ENCODE data around the gene SPTLC2.
"Not testable (repeated sequence)": the region's sequence is repeated elsewhere in the genome, so short reads cannot be mapped to it uniquely, and the experiment has no call there.

SPTLC2 gene, protein sequence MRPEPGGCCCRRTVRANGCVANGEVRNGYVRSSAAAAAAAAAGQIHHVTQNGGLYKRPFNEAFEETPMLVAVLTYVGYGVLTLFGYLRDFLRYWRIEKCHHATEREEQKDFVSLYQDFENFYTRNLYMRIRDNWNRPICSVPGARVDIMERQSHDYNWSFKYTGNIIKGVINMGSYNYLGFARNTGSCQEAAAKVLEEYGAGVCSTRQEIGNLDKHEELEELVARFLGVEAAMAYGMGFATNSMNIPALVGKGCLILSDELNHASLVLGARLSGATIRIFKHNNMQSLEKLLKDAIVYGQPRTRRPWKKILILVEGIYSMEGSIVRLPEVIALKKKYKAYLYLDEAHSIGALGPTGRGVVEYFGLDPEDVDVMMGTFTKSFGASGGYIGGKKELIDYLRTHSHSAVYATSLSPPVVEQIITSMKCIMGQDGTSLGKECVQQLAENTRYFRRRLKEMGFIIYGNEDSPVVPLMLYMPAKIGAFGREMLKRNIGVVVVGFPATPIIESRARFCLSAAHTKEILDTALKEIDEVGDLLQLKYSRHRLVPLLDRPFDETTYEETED

DNA sequence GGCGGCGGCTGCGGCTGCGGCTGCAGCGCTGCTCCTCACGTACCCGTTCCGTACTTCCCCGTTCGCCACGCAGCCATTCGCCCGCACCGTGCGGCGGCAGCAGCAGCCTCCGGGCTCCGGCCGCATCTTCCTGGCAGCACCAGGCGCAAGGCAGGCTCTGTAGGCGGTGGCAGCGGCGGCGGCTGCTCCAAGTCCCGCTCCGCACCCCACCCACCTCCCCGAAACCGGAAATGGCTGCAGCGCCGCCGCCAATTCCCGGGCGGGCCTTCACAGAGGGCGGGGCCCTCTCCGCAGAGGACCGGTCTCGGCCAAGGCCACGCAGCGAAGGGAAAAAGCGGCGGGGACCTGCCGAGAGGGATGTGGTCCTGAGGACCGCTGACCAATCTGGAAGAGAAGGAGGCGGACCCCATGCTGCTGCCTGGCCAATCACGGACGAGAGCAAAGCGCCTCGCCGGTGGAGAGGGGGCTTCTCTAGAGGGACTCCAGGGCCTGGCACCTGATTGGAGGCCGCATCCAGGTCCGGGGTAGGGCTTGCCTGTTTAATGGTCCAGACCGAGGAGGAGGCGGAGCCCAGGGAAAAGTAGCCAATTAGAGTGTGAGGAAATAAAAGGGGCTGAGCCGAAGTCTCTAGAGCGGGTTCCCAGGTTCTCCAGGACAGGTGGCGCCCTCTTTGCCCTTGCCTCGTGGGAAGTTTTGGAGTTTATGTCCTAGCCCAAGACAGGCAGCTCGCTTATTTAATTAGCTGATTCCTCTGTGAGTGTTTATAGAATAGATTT is at the start of gene SPTLC2:
SPTLC2 (minus strand) TSS at position 184 of the 776 bp plus-strand sequence; CDS start at position 126, 58 bp downstream.
- FAIRE-seq (no peak), DNase-seq (ENCODE audit: insufficient read length, low spot score) (peak; percentile 84)
- TF ChIP-seq, protein P1, sequence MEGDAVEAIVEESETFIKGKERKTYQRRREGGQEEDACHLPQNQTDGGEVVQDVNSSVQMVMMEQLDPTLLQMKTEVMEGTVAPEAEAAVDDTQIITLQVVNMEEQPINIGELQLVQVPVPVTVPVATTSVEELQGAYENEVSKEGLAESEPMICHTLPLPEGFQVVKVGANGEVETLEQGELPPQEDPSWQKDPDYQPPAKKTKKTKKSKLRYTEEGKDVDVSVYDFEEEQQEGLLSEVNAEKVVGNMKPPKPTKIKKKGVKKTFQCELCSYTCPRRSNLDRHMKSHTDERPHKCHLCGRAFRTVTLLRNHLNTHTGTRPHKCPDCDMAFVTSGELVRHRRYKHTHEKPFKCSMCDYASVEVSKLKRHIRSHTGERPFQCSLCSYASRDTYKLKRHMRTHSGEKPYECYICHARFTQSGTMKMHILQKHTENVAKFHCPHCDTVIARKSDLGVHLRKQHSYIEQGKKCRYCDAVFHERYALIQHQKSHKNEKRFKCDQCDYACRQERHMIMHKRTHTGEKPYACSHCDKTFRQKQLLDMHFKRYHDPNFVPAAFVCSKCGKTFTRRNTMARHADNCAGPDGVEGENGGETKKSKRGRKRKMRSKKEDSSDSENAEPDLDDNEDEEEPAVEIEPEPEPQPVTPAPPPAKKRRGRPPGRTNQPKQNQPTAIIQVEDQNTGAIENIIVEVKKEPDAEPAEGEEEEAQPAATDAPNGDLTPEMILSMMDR (IDR thresholded peaks at IDR 0.05; ENCODE audit: insufficient read depth, missing control alignments) = peak; percentile 29

DNA sequence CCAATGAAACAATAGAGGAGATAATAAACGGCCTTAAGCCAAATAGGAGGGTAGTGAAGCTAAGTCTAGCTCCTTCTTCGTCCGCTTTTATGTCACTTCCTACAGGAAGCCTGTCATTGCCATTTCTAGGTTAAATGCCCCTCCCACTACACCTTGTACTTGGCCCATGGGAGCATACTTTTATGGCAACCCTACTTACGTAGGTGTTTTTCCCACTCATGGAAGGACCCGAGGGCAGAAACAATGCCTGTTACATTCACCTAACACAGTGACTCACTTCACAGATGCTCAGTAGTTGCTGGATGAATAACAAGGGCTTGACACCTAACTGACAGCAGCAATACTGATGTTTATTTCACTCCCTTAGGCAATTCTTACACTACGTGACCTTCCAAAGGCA is 46.9 kb upstream of the SPTLC2 start:
- DNase-seq (ENCODE audit: insufficient read length, low spot score) (no peak), FAIRE-seq (no peak)
- TF ChIP-seq, protein P1 (IDR thresholded peaks at IDR 0.05; ENCODE audit: insufficient read depth, missing control alignments) = no peak

DNA sequence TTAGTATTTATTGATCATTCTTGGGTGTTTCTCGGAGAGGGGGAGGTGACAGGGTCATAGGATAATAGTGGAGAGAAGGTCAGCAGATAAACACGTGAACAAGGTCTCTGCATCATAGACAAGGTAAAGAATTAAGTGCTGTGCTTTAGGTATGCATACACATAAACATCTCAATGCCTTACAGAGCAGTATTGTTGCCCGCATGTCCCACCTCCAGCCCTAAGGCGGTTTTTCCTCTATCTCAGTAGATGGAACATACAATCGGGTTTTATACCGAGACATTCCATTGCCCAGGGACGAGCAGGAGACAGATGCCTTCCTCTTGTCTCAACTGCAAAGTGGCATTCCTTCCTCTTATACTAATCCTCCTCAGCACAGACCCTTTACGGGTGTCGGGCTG is 45.1 kb upstream of the SPTLC2 start:
- FAIRE-seq; DNase-seq (ENCODE audit: insufficient read length, low spot score): not testable (repeated sequence)

DNA sequence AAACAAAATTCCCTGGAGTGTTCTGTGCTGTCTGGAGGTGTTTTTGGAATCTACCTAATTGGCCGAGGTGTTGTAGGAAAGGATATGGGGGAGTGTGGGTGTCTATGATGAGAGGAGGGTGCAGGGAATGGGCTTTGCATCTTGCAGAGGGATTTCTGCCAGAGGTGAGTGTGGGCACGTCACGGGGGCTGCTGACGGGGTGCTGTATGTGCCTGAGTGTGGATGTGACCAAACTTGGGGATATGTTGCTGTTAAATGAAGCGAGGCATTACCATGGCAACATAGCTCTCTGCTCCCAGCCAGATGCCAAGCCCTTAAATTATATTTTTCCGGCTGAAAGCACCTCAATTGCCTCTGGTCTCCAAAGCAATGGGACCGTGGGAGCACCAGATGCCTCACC is 44.3 kb upstream of the SPTLC2 start:
- no peak for FAIRE-seq
- TF ChIP-seq, protein P1 (IDR thresholded peaks at IDR 0.05; ENCODE audit: insufficient read depth, missing control alignments) = no peak
- no peak for DNase-seq (ENCODE audit: insufficient read length, low spot score)

DNA sequence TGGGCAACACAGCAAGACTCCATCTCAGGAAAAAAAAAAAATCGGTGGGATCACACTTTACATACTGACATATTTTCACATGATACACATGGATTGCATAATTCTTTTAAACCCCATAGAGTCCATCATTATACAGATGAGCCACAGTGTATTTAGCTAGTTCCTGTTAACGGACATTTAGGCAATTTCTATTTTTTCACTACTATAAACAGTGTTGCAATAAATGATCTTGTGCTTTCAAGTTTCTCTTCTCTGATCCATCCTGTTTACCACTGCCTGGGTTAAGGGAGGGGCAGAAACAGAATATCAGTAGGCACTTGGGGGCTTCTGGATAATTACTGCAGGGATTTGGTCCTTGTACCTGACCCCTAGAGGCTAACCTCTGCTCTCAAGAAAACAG is 43.4 kb upstream of the SPTLC2 start:
- DNase-seq (ENCODE audit: insufficient read length, low spot score) (no peak), FAIRE-seq (no peak)
- TF ChIP-seq, protein P1 (IDR thresholded peaks at IDR 0.05; ENCODE audit: insufficient read depth, missing control alignments) = no peak

DNA sequence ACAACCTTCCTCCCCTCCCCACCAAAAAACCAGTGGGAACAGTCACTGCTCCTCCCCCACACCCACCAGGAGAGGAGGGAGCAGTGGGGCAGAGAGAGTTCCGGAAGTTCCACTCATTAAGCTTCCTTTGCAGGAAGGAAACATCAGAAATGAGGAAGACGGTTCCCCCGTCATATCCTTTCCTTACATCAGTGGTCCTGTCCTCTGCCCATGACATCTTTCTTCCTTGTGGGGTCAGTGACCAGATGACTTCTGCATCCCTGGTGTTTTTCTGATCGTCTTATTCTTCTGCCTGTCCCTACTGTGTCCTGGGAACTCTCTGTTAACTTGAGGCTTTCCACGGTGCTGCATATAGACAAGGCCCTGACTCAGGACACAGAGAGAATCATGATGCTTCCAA is 40.8 kb upstream of the SPTLC2 start:
- TF ChIP-seq, protein P1 (IDR thresholded peaks at IDR 0.05; ENCODE audit: insufficient read depth, missing control alignments) = no peak
- no peak for DNase-seq (ENCODE audit: insufficient read length, low spot score)
- FAIRE-seq = no peak

DNA sequence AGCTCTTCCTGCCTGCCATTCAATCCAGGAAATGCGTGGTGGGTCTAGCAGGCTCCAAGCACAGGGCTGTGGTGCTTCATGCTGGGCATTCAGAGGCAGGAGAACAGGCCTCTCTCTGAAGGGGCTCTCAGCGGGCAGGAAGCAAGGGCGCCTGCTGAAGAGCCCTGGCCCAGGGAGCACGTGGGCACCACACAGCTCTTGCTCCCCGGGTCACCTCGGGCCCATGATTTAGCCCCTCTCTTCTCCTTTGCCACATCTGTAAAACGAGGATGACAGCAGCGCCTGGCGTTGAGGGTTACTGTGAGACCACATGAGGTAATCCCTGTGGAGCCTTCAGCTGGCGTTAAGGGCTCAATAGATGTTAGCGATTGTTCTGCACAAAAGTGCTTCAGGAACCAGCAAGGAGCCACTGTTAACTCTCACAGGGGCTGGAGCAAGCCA is 37.6 kb upstream of the SPTLC2 start:
- DNase-seq (ENCODE audit: insufficient read length, low spot score) (no peak), FAIRE-seq (no peak)
- TF ChIP-seq, protein P1 (IDR thresholded peaks at IDR 0.05; ENCODE audit: insufficient read depth, missing control alignments) = no peak

Measured in D721Med (cell line).